ENCODE data around the gene MYO5B.

GRCh38 chr18:50138181-50139064 is 56.5 kb downstream of the MYO5B start:
- no peak for TF ChIP-seq CTCF (IDR thresholded peaks at IDR 0.05; ENCODE audit: insufficient read depth, low read length, poor library complexity, severe bottlenecking)
- no peak for TF ChIP-seq EZH2phosphoT487 (conservative IDR thresholded peaks at IDR 0.05; ENCODE audit: low read length)
